Measurements from ENCODE around the gene ZFP36.

The ZFP36 gene

DNA sequence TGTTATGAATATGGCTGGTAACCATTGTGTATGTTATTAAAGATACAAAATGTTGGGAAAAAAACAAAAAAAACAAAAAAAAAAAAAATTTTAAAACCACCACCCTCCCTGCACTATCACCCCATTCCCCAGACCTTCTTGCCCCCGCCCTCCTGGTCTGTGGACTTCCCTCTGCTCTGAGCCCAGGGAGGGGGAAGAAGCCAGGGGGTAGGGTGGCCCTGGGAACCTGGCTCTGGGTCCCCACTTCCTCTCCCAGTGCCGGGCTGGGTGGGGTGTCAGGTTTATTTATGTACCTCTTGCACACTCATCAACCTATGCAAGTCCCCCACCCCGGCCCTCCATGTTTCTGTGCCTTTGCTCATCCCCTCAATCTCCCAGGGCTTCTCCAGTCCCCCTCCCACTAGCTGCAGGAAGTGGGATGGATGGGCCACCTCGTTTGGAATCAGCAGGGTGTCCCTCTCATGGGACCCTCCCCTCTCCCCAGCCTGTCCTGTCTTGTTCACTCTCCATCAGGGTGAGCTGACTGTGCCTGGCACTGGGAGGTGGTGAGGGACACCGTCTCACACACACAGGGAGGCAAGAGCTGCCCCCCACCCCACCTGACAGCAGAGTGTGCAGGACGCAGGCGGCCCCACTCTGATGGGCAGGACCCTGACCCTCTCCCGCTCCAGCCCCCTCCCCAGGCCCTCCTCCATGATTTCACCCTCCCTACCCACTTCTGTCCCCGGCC, 21.6 kb upstream of the ZFP36 start:
- DNase-seq: no peak

DNA sequence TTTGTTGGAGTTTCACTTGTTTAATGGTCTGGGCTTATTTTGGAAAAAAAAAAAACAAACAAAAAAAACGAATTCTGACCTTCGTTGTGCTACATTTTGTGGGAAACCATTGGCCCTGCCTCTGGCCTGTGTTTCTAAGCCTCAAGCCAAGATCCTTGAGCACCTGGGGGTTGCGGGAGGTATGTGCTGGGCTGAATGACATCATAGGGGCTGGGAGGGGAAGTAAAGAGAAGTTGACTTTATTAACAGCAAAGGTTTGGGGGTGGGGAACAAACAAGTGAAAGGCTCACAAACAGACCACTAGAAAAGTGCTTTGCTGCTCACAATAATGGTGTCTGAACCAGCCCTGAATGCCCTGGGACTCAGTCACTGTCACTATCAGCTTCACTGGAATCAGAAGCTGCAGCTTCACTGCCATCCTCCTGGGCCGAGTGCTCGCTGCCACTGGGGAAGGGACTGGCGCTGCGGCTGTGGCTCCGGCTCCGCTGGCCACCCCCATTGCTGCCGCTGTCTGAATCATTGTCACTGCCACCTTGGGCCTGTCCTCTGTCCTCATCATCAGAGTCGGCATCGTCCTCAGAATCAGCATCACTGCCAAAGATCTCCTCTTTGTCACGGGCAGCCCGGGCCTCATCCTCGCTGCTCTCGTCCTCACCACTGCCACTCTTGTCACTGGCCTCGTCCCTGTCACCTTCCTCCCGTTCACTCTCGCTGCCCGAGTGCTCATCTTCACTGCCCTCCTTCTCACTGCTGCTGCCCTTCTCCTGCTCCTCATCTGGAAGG, 20.8 kb upstream of the ZFP36 start:
- DNase-seq: no peak

DNA sequence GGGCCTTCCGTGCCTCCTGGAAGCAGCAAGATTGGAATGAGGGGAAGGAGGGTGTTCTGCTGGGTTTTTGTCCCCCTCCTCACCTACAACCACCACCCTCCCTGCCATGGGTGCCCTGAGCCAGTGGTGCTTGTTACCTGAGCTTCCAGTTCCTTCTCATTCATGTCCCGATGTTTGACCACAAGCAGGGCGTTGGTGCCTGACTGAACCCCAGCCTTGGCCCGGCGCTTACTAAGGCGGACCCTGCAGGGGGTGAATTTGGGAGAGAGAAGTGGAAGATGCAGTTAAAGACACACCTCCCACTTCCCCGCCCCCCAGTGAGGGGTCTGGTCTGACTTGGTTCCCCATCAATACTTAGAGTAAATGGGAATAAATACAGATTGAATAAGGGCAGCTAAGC, 20.1 kb upstream of the ZFP36 start:
- DNase-seq: no peak

DNA sequence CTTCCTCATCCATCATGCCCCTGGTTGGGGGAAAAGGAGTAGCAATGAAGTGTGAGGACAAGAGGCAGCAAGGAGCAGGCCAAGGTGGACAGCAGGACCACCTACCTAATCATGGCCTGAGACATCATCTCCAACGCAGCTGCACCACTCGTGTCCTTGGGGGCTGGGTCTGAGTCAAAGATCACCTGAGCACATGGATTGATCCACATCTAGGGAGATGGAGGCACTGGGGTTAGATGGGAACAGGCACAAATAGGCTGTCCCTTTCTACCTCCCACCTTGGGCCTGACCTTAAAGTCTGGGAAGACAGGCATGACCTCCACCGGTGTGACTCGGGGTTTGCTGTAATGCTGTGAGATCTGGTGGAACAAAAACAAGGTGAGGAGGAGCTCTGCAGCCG, 18.0 kb upstream of the ZFP36 start:
- DNase-seq: no peak

DNA sequence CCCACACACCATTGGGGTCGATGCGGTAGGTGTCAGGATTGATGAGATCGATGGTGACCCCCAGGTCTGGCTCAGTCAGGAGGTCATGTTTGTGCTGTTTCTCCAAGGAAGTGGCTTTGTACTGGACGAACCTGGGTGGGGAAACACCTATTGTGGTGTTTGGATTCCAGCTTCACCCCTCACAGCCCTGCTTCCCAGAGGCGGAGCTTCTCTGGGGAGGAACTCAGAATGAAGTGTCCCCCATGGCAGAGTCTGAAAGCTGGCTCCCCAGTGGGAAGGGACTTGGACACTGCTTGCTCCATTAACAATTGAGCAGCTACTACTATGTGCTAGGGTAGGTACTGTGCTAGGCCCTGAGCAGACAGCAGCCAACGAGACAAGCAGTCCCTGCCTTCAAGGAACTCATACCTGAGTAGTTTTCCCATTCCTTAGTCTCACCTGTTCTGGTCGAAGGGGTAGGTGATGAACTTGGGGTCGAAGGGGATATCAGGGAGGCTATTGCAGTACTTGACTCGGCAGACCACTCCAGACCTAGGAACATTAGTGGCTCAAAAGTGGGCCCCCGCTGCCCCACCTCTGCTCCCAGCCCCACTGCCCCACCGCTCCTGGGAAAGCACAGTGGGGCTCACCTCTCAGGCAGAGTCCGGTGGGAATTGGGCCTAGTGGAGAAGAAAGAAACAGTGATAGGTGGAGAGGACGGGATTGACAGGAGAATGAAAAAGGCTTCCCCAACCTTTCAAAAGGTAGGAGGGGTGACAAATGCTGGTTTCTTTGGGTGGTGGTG, 16.8 kb upstream of the ZFP36 start:
- DNase-seq: no peak

DNA sequence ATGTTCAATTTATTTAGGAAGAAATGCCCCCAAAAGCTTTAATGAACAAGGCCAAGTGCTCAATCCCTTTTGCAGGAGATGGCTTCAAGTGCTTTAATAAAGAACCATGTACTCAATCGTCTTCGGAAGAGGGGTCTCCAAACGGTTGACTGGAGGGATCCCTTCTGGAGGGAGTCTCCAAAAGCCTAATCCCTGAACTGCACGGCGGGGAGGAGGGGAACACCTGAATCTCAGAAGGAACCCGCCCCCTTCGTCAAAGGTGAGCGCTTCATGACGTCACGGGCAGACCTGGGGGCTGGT, 16.2 kb upstream of the ZFP36 start:
- DNase-seq: no peak

DNA sequence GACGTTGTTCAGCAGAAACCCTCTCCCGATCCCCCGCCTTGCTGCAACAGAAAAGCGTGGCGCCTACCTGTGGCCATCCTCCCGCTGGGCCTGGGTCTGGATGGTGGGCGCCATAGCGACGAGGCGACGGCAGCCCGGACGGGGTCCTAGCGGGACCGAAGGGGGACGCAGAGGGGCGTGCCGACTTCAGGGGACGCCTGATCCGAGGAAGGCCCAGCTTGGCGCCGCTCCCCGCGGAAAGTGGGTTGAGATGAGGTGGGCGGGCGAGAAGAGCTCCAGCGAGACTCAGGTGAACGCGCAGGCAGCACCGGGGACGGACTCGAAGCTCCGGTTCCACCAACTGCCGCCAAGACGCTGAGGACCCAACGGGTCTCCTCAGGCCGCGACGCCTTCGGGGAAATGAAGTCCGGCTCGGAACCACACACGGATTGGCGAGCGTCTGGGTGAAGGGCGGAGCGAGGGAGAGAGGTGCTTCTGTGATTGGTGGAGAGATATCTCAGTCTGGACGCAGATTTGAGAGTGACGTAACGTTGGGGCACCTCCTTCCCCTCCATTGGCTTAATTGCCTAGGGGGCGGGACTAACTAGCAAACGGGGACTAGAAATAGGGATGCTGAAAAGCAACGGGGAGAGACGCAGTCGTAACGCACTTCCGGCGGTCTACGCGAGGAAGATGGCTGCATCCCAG, 15.8 kb upstream of the ZFP36 start, which contains the start of the genes MED29 and PAF1:
MED29 (plus strand) TSS at position 628 of the 687 bp plus-strand sequence; CDS start at position 673, 45 bp downstream.
PAF1 (minus strand) TSS at position 356 of the 687 bp plus-strand sequence; CDS start at position 114, 242 bp downstream.
- peak; percentile 99 for DNase-seq

DNA sequence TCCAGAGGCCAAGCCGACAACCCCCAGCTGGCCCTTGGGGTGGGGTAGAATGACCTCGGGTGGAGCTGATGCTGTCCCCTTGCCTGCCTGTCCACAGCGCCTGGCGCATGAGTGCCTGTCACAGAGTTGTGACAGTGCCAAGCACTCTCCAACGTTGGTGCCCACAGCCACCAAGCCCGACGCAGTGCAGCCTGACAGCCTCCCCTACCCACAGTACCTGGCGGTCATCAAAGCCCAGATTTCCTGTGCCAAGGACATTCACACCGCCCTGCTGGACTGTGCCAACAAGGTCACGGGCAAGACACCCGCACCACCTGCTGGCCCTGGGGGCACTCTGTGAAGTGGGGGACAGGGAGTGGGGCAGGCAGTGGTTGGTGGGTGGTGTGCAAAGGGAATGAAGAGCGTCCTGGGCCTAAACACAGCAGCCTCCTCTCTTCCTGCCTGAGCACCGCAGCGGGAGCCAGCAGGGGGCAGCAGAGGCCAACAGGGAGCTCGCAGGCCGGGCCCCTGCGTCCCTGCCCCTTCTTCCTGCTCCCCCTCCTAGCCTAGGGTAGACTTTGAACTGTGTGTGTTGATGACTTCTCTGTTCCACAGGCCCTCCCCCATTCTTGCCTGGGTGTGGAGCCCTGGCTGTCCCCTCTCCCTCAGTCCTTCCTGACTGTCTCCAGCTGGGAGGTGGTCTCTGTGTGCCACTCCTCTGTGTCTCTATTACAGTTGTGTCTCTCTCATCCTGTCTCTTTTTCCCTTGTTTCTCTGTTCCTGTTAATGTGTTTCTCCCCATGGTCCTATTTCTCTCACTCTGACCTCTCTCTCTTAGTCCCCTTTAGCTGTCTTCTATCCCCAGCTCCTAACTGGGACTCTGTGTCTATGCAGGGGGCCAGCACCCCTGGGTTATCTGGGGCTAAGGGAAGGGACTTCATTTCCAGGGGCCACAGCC, 9.0 kb upstream of the ZFP36 start:
- peak; percentile 58 for DNase-seq

DNA sequence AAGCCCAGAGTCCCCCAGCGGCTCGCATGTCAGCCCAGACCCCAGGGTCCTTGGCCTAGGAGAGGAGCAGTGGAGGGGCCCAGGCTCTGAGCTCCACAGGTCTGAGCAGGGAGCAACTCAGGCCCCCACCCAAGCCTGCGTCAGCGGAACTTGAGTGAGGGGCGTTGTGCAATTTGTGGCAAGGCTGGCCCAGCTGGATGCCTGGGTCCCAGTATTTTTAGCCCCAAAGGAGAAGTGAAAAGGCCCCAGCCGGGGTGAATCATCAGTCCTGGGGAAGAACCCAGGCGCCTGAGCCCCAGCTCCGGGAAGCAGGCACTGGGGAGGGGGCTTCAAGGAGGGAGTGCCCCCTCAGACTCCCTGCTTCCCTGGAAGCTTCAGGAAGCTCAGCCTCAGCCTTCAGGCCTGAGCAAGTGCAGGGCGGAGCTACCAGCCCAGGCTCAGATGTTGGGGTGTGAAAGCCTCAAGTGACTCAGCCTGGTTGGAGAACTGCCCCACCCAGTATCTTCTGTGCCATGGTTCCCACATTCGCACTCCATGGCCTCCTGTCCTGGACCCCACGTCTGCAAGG, 8.3 kb upstream of the ZFP36 start:
- no peak for DNase-seq

DNA sequence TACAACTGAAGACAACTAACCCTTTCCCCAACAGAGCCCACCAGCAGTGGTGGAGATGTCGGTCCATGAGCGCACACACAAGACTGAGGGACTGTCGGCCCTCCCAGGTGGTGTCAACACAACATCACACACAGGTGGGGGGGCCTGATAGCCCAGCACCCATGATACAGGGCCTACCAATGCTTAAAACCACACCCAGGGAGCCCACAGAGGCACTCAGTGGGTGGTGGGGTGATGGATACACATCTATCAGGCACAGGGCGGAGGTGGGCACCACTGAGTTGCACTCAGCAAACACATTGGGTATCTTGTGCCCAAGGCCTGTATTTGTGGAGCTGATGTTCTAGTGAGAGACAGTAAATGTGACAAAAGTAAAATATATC, 7.0 kb upstream of the ZFP36 start:
- no peak for DNase-seq

DNA sequence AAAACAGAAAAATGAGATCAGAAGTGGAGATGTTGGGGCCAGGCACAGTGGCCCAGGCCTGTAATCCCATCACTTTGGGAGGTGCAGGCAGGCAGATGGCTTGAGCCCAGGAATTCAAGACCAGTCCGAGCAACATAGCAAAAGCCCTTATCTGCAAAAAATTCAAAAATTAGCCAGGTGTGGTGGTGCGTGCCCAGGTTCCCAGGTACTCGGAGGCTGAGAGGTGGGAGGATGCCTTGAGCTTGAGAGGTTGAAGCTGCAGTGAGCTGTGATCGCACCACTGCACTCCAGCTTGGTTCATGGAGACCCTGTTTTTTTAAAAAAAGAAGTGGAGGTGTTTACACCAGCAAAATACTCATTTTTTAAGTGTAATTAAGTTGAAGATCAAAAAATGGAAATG, 6.6 kb upstream of the ZFP36 start:
- no peak for DNase-seq

DNA sequence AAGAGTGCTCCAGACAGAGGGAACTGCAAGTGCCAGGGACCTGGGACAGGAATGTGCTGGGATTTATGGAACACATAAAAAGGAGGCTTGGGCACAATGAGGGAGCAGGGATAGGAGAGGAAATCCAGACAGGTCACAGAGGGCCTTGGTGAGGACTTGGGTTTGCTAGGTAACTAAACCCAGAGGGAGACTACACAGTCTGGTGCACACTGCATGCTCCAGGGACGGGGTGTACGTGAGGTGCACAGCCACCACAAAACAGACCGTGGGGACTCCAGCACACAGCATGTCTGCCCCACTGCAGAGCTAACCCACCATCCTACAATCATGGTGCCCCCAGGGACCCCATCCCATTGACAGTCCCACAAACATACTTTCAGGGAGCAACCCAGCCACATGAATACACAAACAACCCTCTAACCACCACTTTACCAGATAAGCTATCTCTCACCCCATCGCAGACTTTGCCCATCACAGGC, 5.5 kb upstream of the ZFP36 start:
- no peak for DNase-seq

DNA sequence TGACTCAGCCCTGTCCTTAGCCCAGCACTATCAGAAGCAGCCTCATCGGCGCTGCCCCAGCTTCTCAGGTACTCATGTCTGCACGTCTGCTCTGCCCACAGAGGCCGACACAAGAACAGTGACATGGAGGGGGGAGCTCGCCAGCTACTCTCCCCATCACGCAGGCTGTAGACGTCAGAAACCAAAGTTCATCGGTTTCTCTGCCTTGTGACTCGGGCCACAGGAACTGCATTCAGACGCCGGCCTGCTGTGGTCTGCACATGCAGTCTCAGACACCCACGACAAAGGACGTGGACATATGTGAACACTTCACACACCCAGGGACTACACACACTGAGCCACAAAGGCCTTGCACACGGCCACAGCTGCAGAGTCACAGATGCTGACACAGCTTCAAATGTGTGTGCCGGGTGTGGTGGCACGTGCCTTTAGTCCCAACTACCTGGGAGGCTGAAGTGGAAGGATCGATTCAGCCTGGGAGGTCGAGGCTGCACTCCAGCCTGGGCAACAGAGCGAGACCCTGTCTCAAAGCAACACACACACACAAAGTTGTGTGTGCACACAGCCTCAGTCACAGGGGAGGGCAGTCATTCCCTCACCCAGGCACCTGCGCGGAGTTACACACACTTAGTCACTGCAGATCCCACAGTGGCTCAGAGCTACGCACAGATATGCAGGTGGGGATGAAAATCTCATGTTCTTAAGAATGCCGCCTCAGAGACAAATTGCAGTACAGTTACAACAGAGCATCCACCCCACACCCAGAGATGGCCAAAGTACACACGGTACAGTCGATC, 4.9 kb upstream of the ZFP36 start:
- no peak for DNase-seq

DNA sequence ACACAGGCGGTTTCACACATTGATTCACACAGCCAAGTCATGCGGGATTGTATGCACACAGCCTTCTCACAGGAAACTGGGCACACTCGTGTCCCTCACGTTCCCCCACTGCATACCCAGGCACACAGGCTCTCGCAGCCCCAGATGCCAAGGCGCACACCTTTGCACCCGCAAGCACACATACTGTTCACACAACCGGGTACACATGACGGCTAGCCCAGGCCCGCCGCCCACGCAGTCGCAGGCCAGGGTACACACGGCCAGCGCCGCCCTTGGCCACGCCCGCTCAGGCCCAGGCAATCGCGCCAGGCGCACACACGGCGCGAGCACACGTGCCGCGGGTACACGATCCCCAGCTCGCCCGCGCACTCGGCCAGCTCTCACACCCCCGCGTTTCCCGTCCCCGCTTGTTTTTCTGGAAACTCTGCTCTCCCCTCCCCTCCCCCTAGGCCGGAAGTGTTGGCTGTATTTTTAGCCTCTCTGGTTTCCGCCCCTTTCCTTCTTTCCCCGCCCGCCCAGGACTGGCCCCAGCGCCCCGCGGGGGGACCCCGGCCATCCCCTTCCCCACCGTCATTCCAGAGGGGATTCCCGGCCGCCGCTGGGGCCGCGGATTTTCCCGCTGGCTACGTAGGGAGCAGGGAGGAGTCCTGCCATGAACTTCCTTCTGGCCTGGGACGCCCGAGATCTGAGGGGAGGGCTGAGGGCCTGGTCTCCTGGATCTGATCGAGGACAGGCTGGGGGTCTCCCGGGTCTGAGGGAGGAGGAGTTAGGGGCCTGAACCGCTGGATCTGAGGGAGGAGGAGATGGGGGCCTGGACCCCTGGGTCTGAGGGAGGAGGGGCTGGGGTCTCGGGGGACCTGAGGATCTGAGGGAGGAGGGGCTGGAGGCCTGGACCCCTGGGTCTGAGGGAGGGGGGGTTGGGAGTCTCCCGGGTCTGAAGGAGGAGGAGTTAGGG, 4.0 kb upstream of the ZFP36 start:
- peak; percentile 59 for DNase-seq

DNA sequence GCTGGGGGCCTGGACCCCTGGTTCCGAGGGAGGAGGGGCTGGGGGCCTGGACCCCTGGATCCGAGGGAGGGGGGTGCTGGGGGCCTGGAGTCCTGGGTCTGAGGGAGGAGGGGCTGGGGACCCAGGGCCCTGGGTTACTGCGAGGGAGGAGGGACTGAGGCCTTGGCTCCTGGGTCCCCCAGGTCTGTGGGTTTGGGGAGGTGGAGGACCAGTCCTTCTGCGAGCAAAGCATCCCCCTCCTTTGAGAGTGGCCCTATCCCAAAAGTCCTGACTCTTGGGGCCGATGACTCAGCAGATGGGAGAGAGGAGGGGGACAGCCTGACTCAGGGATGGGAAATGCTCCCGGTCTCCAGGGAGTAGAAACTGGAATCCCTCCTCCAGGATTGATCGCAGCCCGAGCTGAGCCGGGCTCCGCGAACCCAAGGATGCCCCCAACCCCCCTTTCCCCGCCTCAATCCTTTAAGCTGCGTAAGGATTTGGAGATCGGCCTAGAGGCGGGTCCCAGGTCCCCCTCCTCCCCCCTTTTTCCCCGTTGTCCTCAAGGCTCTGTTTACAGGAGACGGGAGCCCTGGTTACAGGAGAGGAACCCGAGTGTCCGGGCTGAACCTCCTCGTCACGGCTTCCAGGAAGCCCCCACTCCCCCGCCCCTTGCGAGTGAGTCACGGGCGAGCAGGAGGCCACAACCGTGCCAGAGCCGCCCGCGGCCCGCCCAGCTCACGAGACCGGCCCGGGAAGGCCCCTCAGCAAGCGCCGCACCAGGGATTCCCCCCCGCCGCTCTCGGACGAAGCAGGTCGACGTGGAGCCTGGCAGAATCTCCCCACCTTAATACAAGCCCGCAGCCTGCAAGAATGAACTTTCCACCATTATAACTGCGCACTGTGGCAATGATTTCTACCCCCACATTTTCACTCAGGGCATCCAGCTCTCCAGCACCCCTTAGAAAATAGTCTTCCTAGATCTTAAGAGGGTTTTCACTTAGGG, 3.0 kb upstream of the ZFP36 start:
- no peak for DNase-seq

DNA sequence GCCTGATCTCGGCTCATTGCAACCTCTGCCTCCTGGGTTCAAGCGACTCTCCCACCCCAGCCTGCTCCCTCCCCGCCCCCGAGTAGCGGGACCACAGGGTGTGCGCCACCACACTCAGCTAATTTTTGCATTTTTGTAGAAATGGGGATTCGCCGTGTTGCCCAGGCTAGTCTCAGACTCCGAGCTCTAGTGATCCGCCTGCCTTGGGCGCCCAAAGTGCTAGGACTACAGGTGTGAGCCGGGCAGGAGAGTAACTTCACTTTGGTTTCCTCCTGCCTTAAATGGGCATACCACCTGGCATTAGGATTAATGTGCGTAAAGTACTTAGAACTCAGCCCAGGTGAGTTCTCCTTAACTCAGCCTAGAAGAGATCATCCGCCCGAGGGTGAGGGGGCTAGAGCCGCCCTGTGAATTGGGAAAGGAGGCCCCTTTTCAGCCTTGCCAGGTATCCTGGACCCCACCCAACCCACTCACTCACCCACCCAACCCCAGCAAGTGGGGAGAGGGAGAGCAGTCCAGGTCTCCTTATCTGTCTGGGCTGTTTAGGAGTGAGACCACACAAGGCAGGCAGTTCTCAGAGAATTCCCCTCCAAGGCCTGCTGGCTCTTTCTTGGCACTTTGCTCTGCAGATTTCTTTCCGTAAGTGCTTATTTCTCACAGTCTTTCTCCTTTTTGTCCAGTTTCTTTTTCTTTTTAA, 1.2 kb upstream of the ZFP36 start:
- DNase-seq: no peak

DNA sequence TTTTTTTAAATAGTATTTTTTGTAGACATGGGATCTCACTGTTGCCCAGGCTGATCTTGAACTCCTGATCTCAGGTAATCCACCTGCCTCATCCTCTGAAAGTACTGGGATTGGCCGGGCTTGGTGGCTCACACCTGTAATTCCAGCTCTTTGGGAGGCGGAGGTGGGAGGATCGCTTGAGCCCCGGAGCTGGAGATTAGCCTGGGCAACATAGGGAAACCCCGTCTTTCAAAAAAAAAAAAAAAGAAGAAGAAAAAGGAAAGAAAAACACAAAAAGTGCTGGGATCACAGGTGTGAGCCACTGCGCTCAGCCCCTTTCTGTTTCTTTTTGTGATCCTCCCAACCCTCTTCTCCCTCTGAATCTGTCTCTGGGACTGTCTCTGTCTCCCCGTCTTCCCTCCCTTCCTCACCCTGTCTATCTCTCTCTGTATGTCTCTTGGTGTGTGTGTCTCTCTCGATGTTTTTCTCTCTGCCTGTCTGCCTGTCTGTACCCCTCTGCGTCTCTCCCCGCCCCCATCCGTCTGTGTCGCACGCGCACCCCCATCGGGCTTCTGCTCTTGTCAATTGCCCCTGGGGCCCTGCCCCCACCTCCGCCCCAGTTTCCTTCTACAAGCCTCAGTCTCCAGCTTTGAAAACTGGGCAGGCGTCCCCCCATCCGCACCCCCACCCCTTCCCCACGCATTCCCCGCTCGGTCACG, 540 bp upstream of the ZFP36 start:
- DNase-seq: no peak

All from NCI-H774 (cell line).